GM13977 (cell line): ENCODE data around the gene ARFRP1.

Experiments
- DNase-seq: peaks from one replicate; pipeline ENCODE4 v3.0.0; 2012; ENCODE audit warnings: low spot score
- in situ Hi-C: fragments of 300-500 bp; cut with MboI; formaldehyde crosslinking; loops from one replicate; pipeline ENCODE4 v1.12.0; 2022; ENCODE audit warnings: low sequenced_read_pairs, low pct_unique_long_range_greater_than_20kb, mixed read lengths, inconsistent platforms; ENCODE audit not compliant: unreplicated experiment
- TF ChIP-seq, protein P1 (sequence below): IDR thresholded peaks from 2 replicates; pipeline ENCODE4 v1.5.1; 2012; ENCODE audit warnings: mild to moderate bottlenecking, control low read depth; ENCODE audit not compliant: insufficient read depth; ENCODE audit errors: extremely low read depth, missing control alignments

The ARFRP1 gene

DNA sequence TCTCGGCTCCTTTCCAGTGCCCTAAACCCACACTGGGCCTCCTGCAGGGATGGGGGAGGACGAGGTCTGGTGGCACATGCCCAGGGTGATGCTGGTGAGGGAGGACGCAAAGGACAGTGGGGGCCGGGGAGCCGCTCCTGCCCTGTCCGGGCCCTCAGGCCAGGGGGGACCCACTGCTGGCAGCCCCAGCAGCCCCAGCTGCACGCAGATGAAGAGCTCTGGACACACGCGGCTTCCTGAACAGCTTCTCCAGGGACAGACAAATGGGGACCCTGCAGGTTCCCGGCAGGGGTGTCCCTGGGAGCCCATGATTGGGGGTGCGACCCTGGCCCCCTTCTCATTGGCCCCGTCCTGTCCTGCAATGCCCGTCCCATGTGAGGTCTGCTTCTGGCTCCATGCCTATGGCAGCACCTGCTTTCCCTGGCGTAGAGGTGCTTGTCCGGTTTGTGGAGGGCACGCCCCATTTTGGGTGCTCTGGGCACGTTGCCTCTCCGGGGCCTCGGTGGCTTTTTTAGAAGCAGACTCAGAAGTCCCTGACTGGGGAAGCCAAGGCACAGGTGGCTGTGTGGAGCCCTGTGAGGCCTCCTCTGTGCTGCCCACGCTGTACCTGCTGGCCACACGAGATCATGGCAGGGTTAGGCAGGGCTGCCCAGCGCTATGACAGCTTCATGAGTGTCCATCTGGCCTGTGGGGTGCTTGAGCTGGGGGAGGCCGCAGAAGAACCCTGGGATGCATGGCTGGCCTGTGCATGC lies 26.7 kb downstream of the ARFRP1 start:
- TF ChIP-seq, protein P1, sequence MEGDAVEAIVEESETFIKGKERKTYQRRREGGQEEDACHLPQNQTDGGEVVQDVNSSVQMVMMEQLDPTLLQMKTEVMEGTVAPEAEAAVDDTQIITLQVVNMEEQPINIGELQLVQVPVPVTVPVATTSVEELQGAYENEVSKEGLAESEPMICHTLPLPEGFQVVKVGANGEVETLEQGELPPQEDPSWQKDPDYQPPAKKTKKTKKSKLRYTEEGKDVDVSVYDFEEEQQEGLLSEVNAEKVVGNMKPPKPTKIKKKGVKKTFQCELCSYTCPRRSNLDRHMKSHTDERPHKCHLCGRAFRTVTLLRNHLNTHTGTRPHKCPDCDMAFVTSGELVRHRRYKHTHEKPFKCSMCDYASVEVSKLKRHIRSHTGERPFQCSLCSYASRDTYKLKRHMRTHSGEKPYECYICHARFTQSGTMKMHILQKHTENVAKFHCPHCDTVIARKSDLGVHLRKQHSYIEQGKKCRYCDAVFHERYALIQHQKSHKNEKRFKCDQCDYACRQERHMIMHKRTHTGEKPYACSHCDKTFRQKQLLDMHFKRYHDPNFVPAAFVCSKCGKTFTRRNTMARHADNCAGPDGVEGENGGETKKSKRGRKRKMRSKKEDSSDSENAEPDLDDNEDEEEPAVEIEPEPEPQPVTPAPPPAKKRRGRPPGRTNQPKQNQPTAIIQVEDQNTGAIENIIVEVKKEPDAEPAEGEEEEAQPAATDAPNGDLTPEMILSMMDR = no peak
- no peak for DNase-seq
- in situ Hi-C loops = no loop called here

DNA sequence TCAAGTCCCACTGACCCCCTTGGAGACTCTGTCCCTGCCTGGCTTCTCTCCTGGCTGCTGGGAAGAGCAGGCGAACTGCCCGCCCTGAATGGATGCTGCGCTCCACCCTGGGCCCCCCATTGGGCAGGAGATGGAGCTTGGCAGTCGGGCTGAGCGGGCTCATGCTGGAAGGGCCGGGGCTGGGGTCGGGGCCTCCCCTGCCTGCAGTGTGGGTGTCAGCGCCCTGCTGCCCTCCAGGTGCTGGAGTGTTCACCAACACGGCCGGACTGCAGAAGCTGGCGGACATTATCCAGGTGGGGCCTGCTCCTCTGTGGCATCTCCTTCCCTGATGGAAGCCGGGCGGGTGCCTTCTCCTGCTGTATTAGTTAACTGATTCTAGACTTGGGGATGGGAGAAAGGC lies 27.3 kb downstream of the ARFRP1 start:
- TF ChIP-seq, protein P1 = no peak
- DNase-seq = no peak
- in situ Hi-C loops = no loop called here

DNA sequence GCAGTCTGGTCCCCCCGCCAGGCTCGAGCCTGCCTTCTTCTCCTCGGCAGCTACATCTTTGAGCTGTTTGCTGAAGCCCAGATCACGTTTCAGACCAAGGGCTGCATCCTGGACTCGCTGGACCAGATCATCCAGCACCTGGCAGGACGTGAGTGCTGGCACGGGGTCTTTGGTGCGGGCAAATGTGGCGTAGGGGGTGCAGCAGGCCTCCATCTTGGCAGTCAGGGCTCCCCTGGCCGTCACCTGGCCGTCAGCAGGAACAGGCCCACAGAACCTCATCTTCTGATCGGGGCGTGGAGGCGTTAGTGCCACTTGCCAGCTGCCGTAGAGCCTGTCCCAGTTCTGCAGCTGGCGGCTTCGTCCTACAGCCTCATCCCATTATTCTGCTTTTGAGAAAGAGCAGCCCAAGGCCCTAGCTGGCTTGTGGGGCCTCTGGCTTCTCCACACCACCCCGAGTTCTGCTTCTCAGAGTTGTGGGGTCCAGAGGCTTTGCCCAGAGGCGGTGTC lies 27.9 kb downstream of the ARFRP1 start:
- TF ChIP-seq, protein P1 = no peak
- in situ Hi-C loops = no loop called here
- DNase-seq = no peak

DNA sequence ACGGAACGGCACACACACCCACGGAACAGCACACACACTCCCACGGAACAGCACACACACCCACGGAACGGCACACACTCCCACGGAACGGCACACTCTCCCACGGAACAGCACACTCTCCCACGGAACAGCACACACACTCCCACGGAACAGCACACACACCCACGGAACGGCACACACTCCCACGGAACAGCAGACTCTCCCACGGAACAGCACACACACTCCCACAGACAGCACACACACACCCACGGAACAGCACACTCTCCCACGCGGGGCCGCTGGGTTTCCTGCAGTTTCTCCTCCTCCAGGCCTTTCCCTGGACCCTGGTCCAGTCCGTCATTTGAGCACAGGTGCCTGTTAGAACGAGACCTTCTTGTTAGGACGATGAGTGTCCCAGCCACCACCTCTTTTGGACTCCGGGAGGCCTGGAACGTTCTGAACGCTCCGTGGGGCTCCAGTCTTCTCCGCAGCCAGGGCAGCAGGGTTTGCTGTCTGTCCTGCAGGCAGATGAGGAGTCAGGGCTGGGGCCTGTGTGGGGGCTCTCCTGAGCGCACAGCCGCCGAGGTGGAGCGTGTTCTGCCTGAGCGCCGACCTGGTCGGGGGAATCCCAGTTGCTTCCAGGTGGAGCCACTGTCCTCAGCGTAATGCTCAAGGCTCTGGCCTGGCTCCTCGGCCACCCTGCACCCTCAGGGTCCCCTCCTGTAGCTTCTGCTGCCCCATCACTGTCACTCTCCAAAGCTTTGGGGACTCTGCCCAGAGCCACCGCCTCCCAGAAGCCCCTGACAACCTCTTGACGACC lies 28.9 kb downstream of the ARFRP1 start:
- TF ChIP-seq, protein P1 = no peak
- in situ Hi-C loops = no loop called here
- no peak for DNase-seq

DNA sequence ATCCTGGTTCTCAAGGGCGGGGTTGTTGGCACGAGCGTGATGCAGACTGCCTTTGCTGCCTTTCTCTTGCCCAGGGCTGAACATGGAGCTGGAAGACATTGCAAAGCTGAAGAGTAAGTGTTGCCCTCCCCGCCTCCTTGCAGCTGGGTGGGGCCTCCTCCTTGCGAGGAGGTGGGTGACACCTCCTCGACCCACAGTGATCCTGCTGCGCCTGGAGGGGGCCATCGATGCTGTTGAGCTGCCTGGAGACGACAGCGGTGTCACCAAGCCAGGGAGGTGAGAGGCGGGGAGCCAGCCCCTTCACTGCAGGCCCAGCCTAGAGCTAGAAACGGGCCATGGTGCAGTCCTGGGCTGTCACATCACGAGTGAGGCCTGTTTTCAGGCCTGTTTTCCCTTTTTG lies 29.7 kb downstream of the ARFRP1 start:
- DNase-seq = no peak
- TF ChIP-seq, protein P1 = no peak
- in situ Hi-C loops = no loop called here

DNA sequence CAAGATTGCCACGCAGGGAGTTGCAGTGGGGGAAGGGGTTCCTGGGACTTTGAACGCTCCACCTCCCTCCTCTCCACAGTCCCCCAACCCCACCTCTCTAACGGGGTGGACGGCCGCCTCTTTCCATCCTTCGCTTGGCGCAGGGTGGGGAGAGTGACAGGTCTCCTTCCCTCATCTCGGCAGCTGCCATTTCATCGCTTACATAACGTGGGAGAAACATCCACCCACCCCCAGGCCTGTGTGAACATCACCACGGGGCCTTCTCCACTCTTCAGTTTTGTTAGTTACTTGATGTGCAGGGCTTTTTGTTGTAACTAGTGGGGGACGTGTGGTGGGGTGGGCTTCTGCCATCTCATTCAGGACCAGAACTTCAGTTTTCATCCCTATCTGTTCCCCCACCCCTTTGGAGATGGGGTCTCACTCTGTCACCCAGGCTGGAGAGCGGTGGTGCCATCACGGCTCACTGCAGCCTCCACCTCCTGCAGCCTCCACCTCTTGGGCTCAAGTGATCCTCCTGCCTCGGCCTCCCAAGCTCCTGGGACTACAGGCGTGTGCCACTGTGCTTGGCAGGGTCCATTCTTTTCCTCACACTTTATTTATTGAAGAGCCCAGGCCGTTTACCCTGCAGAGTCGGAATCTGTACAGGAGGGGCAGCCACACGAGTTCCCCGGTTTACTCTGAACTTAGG lies 32.0 kb downstream of the ARFRP1 start:
- in situ Hi-C loops = no loop called here
- DNase-seq = no peak
- TF ChIP-seq, protein P1 = no peak
